HG02588 (cell line): ENCODE measurements around the gene XRCC4.
A peak's percentile ranks its signal among the peaks of the same experiment; 100 is the strongest.
"Not testable (repeated sequence)": the region's sequence is repeated elsewhere in the genome, so short reads cannot be mapped to it uniquely, and the experiment has no call there.

Source experiments
- ATAC-seq: cut with Tn5 transposase; IDR thresholded peaks from one replicate; pipeline ENCODE4 v1.9.1; 2021; ENCODE audit warnings: mild to moderate bottlenecking, moderate library complexity; ENCODE audit not compliant: unreplicated experiment

XRCC4 gene

DNA sequence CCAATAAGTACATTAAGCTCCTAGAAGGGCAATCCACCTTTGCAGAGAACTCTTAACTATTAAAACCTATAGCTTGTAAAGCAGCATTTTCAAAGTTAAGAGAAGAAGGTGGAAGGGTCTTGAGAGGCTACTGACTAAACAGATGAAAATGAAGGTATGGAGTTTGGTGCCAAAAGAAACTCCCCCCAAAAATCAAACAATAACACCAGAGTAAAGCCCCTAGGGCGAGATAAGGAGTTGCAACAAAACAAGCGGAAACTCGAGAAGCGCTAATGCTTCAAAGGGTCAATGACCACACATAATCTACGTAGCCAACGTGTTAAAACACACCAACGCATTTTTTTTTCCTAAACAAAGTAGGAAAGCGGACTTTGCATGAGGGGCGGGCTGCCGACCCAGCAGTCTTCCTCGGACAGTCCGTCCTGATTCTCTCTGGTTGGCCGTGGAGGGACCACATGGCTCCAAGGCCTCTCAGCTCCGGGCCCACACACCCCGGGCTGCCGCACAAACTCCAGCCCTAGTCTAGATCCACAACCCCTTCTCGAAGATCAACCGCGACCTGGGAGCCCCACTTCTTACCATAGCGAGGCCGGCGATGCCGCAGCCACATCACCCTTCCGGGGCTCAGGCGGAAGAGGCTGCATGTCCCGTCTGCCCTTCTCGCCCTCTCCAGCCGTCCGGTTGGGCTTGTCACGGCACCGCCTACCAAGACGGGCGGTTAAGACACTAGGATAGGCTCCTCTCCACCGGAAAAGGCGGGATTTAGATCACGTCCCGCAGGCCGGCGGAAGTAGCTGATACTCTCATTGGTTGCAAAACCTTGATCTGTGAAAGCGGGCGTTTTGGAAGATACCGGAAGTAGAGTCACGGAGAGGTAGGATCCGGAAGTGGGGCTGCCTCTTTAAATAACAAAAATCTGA, at the start of gene XRCC4, which contains the start of gene TMEM167A:
XRCC4 (plus strand) TSS at position 806 of the 920 bp plus-strand sequence. CDS start 27,373 bp downstream, outside the sequence.
TMEM167A (minus strand) TSS at position 653 of the 920 bp plus-strand sequence; CDS start at position 582, 71 bp downstream.
- ATAC-seq: peak; percentile 98

DNA sequence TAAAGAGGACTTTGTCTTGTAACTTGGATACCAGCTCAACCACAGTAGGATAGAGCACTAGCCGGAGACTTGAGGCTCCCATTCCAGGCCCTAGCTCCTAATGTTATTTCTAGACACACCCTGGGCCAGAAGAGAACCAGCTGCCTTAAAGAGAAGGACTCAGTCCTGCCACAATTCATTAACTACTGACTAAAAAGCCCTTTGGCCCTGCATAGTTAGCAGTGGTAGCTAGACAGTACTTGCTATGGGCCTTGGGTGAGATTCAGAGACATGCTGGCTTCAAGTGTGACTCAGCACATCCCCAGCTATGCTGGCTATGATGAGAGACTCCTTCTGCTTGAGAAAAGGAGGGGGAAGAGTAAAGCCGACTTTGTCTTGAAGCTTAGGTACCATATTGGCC, 47.4 kb upstream of the XRCC4 start:
- ATAC-seq: no peak

DNA sequence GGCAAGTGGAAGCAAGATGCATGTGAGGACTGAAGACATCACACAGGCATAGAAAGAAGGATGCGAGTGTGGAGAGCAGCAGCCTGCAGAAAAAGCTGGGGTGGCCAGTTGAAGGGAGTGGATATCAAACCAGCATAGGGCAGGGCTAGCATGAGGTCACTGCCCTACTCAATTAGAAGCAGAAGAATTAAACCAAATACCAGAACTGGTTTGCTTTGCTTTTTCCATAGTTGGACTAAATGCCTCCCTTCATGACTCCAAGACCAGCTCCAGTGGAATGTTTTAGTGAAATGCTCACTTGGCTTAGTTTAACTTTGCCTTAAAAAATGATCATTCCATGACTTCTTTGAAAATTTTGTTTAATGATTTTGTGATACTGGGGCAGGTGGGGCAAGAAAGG, 46.0 kb upstream of the XRCC4 start:
- no peak for ATAC-seq

DNA sequence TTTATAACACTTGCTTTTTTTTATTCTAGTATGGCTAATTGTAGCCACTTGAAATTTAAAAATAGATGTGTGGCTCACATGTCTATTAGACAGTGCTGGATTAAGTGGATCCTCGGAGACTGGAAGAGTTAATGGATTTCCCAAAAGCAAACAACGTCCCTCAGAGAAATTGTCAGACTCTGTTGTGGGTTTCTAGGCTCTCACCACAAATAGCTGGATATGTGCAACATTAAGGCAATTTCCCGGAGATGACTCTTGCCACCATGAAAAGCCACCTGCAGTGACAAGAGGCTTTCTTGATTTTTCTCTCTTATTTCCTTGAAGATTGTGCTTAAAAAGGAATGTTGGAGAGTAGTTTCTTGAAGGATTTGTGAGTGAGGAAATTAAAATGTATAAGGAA, 43.3 kb upstream of the XRCC4 start:
- no peak for ATAC-seq

DNA sequence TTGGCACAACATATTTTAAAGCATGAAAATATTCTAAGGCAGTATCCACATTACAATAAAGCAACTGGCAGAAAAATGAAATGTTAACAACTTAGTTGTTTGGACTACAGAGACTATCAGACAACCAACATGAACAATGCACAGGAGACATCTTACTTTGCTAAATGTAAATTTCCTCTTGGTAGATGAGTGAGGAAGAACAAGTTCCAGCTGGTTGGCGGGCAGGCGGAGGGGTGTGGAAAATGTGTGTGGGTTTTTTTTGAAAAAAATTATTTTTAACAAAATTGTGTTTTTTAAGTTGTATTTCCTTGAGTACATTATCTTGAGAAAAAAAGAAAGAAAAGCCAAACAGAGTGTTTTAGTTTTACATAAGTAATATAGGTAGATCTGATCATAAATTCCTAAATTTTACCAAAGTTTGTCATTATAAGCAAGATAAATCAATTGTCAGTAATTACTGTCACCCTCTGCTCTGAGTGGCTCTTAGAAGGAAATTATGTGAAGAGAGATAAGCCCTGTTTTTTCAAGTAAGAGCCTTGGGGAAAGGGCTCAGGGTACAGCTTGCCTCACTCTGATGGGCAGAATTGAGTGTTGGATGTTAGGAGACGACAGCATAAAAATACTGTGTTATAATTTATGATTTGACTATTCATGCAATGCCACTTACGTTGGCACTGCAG, 42.7 kb upstream of the XRCC4 start:
- no peak for ATAC-seq

DNA sequence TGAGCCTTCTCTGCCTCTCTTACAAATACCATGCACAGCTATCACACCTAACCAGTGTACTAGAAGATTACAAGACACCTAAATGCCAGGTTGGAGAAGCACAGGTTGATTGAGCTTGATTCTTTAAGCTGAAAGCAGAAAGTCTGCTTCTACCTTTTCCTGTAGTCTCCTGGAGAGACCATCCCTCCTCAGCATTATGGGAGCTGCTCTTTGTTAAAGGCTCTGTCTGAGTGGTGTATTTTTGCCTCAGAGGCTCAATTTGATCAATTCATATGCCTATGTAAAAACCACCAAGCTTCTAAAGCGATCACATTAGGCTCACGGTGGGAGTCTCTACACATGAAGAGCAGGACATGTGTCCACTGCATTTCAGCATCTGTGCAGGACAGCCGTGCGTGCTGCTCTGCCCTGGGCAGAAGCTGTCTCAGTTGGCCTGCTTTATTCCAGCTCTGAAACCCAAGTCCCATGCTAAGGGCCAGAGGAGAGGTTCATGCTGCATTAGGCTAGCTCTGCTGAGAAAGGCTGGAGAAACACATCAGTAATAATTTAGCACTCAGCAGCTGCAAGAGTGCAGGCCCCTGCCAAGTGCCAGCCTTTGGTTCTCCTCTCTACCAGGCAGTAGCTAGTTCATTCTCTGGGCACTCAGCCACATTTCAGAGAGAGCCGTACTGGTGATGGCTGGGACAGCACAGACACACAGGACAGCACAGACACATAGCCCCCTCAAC, 41.8 kb upstream of the XRCC4 start:
- no peak for ATAC-seq

DNA sequence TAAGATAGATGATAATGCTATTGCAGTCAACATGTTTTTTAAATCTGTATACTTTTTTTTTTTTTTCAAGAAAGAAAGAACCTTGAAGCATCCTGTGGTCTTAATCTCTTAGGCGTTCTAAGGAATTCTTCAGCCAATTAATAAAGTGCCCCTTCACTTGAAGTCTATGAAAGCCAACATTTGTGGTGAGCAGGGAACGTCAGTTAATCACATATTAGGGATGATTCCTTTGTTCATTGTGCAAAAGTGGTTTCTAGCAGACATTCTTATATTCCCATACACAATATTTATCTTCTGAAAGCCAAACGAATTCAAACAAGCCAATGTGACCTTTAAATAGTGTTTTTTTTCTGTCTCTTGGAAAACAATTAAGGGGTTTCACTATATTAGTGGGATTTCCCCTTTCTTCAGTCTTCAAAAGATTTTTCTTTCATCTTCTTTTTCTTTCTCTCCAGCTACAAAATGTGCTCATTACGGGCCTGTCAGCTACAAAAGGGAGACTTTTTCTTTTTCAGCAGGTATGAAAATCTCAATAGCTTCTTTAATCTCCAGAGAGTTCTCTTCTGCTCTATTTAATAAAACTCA, 40.3 kb upstream of the XRCC4 start:
- ATAC-seq: no peak

DNA sequence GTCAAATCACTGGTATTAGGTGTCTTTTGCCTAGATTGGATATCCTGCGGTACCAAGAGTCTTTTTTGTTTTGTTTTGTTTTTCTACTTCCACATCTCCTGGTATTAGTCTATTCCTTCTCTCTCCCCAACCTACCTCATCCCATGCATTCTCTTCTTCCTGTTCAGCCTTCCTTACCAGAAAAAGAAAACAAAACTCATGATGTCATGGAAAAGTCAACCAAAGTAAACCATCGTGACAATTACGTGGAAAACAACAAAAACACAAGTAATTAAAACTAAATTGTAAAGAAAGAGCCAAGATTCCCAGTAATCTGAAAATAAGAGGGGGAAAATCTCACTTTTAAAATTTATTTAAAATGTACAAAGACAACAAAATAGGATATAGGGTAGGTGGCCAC, 38.4 kb upstream of the XRCC4 start:
- ATAC-seq: no peak

DNA sequence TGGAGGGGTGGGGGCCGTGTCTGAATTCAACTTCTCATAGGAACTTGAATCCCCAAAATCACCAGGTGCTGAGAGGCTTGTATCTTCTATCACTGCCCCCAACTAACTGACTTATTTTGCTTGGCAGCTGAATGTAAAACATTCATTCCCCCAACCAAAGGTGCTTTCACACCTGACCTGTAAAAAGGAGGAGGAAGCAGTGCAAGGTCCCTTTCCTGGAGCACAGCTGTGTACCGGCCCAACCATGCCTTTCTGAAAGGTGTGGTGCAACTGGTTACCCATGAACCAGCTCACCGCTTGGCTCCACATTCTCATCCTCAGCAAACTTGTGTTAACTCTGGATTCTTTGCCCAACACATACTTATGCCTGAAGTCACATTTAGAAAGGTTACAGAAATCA, 34.8 kb upstream of the XRCC4 start:
- ATAC-seq: no peak

DNA sequence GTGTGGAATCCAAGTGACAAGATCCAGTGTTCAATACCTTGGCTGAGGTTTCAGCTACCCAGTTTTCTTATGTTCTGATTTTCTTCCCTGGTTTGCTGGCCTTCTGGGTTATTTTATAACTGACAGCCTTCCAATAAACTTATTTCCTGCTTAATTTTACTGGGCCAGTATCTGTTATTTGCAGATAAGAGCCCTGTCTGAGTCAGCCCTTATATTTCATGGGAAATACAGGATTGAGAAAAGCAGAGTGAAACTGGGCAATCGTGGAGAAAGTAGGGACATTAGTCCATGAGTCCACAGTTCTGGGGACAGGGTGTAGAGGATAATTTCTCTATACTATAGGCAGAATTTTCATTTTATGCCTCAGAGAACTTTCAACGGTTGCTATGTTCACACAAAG, 32.4 kb upstream of the XRCC4 start:
- no peak for ATAC-seq

DNA sequence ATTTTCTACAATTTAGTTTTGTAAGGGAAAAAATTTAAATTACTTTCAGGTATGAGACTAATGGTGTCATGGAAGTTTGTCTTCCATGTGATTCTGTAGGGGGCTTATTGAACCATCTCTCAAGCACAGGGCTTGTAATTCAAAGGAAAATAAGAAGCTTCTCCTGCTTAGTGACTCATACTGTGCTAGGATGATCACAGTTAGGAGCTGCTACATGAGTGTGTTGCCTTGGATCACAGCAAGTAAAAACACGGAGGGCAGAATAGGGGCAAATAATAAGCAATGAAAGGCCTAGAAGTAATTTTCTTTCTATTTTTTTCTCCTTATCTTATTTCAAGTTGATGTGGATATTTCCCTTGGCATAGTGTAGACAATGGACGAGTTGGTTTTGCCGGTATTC, 29.1 kb upstream of the XRCC4 start:
- ATAC-seq: no peak

DNA sequence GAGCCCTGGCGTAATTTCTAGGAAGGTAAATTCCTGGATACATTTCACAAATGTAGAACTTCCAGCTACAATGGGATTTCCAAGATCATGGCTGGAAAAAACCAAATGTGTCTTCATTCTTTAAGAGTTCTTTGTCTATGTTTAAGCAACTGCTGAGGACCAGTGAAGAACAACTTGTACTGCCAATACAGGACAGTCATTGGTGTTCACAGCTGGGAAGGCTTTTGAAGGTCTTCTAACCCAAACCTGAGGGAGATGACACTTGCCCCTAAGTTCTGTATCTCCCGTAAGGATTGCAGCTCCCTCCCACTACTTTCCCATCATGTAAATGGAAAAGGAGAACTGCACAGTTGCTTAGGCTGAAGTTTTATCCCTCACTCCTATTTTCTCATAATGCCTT, 28.5 kb upstream of the XRCC4 start:
- ATAC-seq: no peak

DNA sequence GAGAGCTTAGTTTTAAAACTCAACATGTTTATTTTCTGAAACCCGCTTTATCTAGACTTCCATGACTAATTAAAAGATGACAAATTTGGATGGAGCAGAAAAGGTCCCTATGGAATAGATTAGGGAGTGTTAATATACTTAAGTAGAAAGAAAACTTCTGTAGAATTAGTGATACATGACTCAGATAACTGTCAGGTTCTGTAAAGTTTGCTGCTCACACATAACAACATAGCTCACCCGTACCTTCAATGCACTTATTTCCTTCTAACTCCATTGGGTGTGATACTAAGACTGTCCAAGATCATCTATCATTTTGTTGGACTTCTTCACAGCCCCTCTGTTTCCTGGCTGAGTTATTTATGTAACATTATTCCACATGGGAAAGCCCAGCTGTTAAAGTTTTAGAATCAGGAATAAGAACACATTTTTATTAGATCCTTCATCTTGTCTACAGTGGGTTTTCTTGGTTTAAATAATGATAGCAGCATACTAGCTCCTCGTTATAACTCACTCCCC, 27.9 kb upstream of the XRCC4 start:
- ATAC-seq: no peak

DNA sequence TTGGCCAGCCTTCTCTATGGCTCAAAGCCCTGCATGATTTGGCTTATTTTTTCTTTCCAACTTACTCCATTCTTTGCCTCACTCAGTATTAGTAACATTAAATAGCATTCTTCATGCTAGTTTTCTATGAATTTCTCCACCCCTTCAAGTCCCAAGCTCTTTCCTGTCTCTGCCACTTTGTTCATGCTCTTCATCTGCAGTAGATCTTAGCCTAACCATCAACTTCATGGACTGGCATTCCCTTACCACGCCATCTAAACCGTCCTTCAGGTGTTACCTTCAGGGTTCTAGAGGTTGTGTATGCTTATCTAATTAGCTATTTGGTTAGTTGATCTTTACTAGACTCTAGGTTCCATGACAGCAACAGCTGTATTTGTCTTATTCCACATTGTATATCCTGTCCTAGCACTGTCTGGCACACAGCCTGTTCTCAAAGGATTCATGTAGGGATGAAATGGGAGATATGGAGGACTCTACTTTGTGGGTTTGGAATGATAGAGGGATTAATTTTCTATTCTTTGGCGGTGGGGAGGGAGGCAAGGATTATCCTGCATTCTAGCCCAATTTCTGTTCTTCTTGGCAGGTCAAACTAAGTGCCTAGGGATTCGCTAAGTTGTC, 26.5 kb upstream of the XRCC4 start:
- ATAC-seq: no peak

DNA sequence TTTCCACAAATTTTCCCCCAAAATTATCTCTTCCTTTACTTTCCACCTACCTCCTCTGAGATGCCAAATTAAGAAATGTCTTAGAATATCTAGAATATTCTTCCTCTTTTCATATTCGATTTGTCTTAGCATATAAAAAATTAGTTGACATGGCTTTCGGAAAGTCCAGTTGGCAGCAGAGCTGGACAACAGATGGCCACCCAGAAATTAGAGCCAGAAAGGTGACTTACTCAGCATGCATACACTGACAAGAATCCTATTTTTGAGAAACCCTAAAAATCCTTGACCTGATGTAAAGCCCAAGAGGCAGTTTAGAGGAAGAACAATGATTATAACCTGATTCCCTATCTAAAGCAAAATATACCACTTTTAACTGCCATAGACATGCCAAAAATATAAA, 22.2 kb upstream of the XRCC4 start:
- no peak for ATAC-seq

DNA sequence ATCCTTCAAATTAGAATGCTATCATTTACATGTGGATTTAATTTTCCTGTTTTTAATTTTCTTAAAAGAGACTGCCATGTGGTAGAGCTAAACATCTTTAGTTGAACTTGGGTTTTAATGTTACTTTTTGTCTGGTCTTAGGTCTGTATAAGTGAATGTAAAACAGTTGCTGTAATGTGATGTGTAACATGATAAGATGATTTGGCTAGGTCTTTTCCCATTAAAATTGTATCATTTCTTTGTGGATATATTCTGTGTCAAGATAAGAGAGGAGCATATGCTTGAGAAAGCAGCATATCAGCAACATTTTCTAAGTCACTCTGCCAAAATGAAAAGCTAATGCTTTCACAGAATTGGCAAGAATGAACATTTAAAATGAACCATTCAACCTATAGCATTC, 18.6 kb upstream of the XRCC4 start:
- ATAC-seq: no peak

DNA sequence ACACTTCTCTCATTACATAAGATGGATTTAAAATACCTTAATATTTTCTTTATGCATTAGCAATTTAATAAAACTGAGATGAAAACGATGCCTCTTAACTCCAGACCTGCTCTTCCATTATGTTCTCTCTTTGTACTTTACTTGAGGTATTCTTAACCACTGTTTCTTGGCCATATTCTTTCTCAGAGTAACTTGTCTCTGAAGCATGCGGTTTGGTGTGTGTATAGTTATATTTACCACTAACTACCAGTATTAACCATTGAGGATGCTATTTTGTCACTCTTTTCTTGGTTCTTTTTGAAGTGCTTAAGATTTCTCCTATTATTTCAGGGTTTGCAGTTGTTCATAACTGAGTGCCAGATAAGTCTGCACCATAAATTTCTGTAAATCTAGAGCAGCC, 18.0 kb upstream of the XRCC4 start:
- no peak for ATAC-seq

DNA sequence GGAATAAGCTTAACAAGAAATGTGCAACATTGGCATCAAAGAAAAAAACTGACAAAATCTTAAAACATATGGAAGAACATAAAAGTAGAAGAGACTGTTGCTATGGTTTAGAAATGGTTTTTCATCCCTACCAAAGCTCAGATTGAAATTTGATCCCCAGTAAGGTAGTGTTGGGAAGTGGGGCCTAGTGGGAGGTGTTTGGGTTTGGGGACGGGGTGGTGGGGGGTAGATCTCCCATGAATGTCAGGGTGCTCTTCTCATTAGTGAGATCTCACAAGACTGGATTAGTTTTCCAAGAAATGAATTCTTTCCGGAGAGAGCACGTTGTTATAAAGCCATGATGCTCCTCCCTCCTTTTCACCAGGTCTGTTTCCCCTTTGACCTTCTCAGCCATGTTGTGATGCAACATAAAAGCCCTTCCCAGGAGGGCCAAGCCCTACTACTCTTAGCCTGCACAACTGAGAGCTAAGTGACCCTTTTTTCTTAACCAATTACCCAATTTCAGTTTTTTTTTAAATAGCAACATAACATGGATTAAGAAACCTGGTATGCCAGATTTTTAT, 10.7 kb upstream of the XRCC4 start:
- ATAC-seq: no peak

DNA sequence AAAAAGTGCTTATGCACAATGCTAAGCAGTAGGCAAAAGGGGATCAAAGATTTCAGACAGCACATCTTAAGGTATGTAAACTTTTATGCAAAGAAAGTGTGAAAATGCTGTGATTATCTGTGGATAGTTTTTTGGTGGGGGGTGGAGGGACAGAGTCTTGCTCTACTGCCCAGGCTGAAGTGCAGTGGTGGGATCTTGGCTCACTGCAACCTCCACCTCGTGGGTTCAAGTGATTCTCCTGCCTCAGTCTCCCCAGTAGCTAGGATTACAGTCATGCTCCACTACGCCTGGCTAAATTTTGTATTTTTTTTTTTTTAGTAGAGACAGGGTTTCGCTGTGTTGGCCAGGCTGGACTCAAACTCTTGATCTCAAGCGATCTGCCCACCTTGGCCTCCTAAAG, 10.0 kb upstream of the XRCC4 start:
- not testable (repeated sequence) for ATAC-seq
